ENCODE measurements around the gene PBX1.
"Not testable (repeated sequence)": the region's sequence is repeated elsewhere in the genome, so short reads cannot be mapped to it uniquely, and the experiment has no call there.

PBX1 gene

GRCh38 chr1:164645921-164646320 is 86.9 kb downstream of the PBX1 start:
- DNase-seq, result no peak

GRCh38 chr1:164647211-164647610 is 88.2 kb downstream of the PBX1 start:
- no peak for DNase-seq

- DNase-seq, result no peak
Observed at GRCh38 chr1:164648636-164649035, 89.7 kb downstream of the PBX1 start.

GRCh38 chr1:164649146-164649545 is 90.2 kb downstream of the PBX1 start:
- DNase-seq, result no peak

- no peak for DNase-seq
Observed at GRCh38 chr1:164650531-164650930, 91.5 kb downstream of the PBX1 start.

- DNase-seq, result no peak
Observed at GRCh38 chr1:164651351-164651951, 92.5 kb downstream of the PBX1 start.

GRCh38 chr1:164652969-164653368 is 94.0 kb downstream of the PBX1 start:
- DNase-seq, result not testable (repeated sequence)

GRCh38 chr1:164653705-164654104 is 94.7 kb downstream of the PBX1 start:
- no peak for DNase-seq

GRCh38 chr1:164654200-164654599 is 95.2 kb downstream of the PBX1 start:
- no peak for DNase-seq

GRCh38 chr1:164658864-164659263 is 99.9 kb downstream of the PBX1 start:
- DNase-seq, result no peak

- no peak for DNase-seq
Observed at GRCh38 chr1:164659621-164660411, 100.8 kb downstream of the PBX1 start.

- peak; percentile 51 for DNase-seq
Observed at GRCh38 chr1:164660412-164660772, 101.4 kb downstream of the PBX1 start.

GRCh38 chr1:164660775-164661174 is 101.8 kb downstream of the PBX1 start:
- DNase-seq, result no peak

- no peak for DNase-seq
Observed at GRCh38 chr1:164662462-164662861, 103.5 kb downstream of the PBX1 start.

GRCh38 chr1:164662955-164663354 is 104.0 kb downstream of the PBX1 start:
- no peak for DNase-seq

- no peak for DNase-seq
Observed at GRCh38 chr1:164664127-164664526, 105.1 kb downstream of the PBX1 start.

GRCh38 chr1:164667001-164667400 is 108.0 kb downstream of the PBX1 start:
- DNase-seq, result no peak

- DNase-seq, result no peak
Observed at GRCh38 chr1:164667600-164667999, 108.6 kb downstream of the PBX1 start.

GRCh38 chr1:164668491-164669400 is 109.8 kb downstream of the PBX1 start:
- no peak for DNase-seq

- no peak for DNase-seq
Observed at GRCh38 chr1:164670026-164670425, 111.0 kb downstream of the PBX1 start.

- DNase-seq, result no peak
Observed at GRCh38 chr1:164670786-164671185, 111.8 kb downstream of the PBX1 start.

- no peak for DNase-seq
Observed at GRCh38 chr1:164671323-164671965, 112.5 kb downstream of the PBX1 start.

GRCh38 chr1:164671966-164672571 is 113.1 kb downstream of the PBX1 start:
- no peak for DNase-seq
